Measurements from ENCODE around the gene CFAP77.

GRCh38 chr9:132520612-132521011, 110.6 kb downstream of the CFAP77 start:
- TF ChIP-seq POLR2A (conservative IDR thresholded peaks at IDR 0.05), result no peak
- no peak for TF ChIP-seq RBFOX2 (IDR thresholded peaks at IDR 0.05; ENCODE audit: low read depth, low read length)
- TF ChIP-seq RFX7 (CRISPR knock-in tag; IDR thresholded peaks at IDR 0.05), result no peak
- no peak for TF ChIP-seq TSHZ1 (CRISPR knock-in tag; IDR thresholded peaks at IDR 0.05)
- no peak for TF ChIP-seq CREB1 (IDR thresholded peaks at IDR 0.05)
- no peak for TF ChIP-seq CREB1 (CRISPR knock-in tag; IDR thresholded peaks at IDR 0.05)

All from K562 (cell line).